HG03432 (cell line): ENCODE data around the gene IL6R.
"Not testable (repeated sequence)": the region's sequence is repeated elsewhere in the genome, so short reads cannot be mapped to it uniquely, and the experiment has no call there.

Source experiments
- ATAC-seq: cut with Tn5 transposase; IDR thresholded peaks from one replicate; pipeline ENCODE4 v1.9.1; 2021; ENCODE audit warnings: mild to moderate bottlenecking, moderate library complexity; ENCODE audit not compliant: unreplicated experiment

The IL6R gene

DNA sequence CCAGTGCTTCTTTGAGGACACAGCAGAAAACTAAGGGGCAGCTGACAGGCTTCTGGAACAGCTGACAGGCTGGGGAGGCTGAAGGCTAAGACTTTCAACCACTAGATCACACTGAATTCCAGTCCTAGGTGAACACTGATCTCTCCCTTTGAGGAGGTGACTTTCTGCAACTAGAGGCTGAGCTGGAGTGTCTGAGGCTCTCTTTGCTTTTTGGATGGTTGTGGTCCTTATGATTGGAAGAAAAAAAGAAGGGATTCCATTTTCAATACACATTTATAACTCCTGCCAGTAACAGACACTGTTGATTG lies 1.4 kb downstream of the IL6R start:
- no peak for ATAC-seq

GRCh38 chr1:154406886-154407197 lies 1.7 kb downstream of the IL6R start:
- no peak for ATAC-seq

- ATAC-seq, result peak; percentile 43
Measured at GRCh38 chr1:154407198-154408091, 2.3 kb downstream of the IL6R start.

DNA sequence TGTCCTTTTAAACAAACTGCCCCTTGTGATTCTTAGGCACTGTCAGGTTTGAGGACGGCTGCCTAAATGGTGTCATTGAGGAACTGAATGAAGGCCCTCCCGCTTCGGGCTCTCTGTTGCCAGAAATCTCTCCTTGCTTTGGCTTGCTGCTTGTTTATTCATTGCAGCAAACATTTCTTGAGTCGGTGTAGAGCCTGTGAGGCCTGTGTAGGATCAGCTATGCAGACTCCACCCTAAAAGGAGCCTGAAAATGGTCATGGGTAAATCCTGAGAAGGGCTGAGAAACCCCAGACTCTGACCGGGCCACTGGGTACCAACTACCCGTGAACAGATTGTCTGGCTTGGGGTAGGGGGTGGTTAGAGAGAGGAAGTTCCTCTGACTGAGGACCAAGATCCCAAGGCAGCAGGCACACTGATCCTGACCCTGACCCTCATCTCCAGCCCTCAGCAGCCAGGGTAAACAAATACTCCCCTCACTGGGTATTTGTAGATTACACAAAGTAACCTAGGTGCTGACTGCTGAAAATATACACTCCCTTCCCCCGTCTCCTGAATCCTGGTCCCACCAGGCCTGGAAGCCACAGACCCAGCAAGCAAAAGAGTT lies 3.1 kb downstream of the IL6R start:
- no peak for ATAC-seq

- ATAC-seq, result no peak
Measured at GRCh38 chr1:154410185-154410827, 5.2 kb downstream of the IL6R start.

GRCh38 chr1:154411525-154411924 lies 6.4 kb downstream of the IL6R start:
- no peak for ATAC-seq

- ATAC-seq, result no peak
Measured at GRCh38 chr1:154413177-154413783, 8.1 kb downstream of the IL6R start.

GRCh38 chr1:154414606-154415005 lies 9.5 kb downstream of the IL6R start:
- ATAC-seq, result no peak

- no peak for ATAC-seq
Measured at GRCh38 chr1:154416471-154417337, 11.6 kb downstream of the IL6R start.

- no peak for ATAC-seq
Measured at GRCh38 chr1:154417338-154417608, 12.1 kb downstream of the IL6R start.

DNA sequence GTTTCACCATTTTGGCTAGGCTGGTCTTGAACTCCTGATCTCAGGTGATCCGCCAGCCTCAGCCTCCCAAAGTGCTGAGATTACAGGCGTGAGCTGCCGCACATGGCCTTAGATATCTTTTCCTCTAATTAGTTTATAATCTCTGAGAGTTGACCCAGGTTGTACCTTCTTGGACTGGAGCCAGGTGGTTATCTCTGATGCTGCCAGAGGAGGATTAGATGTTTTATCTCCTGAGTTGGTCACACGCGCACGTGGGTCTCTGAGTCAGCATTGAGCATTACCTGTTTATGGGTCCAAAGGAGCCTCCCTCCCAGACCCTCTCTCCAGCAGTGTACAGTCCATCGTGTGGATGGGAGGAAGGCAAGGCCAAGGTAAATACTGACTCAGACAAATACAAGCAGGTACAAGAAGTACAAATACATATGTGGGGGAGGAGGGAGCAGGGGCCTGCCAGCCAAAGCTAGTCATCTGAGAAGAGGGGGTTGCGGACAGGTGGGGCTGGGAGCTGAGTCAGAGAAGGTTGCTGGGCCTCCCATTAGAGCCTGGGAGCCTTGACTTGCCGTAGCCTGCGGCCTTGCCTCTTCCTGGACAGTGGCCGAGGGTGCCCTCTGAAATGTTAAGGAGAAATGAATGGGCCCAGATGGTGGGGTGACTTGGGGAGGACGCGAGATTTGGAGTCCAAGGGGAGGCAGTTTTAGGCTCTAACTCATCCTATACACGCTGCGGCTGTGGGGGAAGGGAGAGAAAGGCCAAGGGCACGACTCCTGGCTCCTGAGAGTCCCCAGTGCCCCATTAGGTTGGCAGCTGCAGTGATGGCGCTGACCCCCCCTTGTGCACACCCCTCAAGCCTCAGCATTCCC lies 13.1 kb downstream of the IL6R start:
- ATAC-seq, result no peak

DNA sequence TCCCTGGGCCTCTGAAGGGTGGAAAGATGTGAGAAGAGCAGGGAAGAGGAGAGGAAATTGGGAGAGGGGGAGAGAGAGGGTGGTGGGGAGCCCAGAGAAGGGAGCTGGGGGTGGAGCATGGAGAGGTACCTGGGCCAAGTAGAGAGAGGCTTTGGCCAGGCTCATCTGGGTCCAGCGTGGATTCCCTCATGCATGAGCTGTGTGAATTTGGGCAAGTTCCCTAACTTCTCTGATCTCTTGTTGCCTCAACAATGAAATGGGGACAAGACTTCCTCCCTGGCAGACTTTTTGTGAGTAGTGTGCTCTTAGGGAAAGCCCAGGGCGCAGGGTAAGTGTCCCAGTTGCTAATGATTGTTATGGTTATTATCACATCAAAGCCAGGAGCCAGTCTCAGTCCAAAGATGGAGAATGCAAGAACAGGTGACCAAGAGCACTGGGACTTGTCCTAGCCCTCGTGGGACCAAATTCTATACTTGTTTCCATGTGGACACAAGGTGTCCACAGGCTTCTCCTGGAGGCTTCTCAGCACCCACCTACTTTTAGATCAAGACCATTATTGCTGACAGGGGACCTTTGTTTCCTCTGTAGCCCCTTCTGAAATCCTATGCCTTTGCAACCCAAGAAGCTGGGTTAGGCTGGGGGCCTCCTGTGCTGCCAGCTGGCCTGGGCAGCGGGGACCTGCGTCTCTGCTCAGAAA lies 13.9 kb downstream of the IL6R start:
- ATAC-seq, result no peak

DNA sequence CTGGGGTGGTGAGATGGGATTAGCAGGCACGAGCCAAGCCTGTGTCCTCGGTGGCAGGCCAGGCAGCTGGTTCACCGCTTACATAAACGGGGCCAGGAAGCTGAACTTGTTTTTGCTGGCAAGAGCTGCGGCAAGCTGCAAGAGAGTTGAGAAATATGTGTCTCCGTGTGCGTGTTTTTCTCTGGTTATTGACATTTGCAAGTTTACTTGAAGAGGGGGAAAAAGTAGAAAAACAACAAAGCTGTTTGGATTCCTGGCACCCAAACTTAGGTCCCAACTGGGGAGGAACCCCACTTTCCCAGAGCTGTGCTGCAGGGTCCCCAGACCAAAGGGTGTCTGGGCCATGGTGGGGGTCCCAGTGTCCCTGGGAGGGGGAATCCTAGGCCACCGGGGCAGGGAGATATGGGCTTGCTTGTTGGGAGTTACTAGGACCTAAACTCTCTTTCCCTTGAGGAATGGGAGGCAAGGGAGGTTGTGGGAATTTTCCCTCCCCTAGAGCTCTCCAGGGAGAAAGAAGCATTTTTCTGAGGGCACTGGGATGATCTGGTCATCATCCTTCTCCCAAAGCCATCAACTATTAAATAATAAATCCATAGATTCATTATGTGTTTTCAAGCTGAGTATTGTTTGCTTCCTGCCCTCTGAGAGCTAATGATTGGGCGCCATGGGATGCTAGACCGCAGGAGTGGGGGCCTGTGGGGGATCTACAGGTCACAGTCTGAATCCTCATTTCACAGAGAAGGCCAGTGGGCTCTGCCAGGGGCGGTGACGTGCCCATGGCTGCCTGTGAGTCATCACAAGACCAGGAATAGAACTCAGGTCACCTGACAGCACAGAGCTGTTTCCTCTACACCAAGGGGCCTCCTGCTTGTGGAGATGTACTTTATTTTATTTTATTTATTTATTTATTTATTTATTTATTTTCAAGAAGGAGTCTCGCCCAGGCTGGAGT lies 14.8 kb downstream of the IL6R start:
- no peak for ATAC-seq

- no peak for ATAC-seq
Measured at GRCh38 chr1:154420961-154421924, 16.1 kb downstream of the IL6R start.

- ATAC-seq, result not testable (repeated sequence)
Measured at GRCh38 chr1:154422049-154422448, 16.9 kb downstream of the IL6R start.

DNA sequence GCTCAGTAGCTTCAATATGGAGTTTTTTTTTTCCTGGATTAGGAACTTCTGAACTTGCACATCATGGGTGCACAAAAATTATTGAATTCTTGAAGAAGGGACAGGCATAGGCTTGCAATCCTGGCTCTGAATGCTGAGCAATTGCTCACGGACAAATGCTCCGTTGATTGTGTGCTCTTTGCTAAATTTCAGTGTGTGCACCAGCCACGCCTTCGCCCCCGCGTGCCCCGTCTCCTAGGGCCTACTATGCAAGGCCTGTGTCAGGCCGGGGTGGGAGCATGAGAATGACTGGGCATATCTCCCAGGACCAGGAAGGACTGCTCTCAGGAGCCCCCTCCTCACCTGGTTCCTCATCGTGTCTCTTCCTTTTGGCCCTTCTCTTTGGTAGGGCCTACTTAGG lies 17.4 kb downstream of the IL6R start:
- no peak for ATAC-seq

DNA sequence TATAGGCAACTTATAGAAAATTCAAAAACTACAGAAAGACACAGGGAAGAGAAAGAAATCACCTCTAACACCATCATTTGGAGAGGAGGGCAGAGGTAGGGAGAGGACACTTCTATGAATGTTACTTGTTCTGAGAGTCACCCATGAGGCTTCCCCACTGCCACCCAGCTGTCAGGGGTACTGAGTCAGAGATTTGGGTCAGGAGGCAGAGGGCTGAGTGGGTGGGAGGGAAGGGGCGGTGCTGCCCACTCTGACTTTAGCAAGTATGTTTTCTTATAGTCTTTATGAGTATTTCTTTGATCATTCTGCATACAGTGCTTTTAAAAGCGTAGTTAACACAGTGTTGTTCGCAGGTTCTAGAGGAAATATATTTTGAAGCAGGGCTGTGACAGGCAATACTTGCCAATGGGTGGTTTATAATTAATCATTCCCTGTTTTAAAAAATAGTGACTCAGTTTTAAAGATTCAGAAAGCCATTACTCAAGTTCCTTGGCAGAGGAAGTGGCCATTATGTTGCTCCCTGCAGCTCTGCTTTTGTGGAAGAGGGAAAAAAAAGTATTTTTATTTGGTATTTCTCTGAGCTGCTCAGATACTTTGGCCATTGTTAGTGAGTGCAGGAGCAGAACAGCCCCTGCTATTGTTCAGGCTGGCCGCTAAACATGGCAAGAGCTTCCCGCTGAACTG lies 18.3 kb downstream of the IL6R start:
- ATAC-seq, result no peak
